GM19023 (cell line): ENCODE measurements around the gene MEGF8.

Source experiments
- ATAC-seq: cut with Tn5 transposase; IDR thresholded peaks from one replicate; pipeline ENCODE4 v1.9.1; 2021; ENCODE audit warnings: mild to moderate bottlenecking, moderate library complexity; ENCODE audit not compliant: unreplicated experiment

MEGF8 gene

DNA sequence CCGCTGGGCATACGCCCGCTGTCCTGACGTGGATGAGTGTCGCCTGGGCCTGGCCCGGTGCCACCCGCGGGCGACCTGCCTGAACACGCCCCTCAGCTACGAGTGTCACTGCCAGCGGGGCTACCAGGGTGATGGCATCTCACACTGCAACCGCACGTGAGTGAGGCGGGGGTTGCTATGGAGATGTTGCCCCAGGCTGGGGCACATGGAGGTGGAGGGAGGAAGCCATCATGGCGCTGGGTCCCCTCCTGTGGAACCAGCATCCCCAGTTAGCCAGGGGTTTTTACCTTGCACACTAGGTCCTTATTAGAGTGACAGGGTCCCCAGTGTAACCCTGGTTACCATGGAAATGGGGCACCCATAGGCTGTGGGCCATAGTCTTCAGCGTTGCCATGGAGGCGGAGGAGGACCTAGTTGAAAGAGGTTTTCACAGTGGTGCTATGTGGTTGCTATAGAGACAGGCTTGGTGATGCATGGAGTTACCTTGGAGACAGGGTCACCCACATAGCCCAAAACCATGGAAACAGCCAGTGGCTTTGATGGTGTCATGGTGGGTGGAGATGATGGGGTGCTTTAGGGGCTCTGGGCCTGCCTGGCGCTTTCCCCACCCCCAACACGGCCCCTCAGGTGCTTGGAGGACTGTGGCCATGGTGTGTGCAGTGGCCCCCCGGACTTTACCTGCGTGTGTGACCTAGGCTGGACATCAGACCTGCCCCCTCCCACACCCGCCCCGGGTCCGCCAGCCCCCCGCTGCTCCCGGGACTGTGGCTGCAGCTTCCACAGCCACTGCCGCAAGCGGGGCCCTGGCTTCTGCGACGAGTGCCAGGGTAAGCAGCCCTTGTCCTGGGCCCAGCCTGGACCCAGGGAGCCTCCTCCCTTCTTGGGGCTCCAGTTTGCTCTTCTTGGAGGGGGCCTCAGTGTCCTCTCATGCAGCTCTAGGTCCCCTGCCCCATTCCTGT lies 27.1 kb downstream of the MEGF8 start:
- ATAC-seq, result no peak

DNA sequence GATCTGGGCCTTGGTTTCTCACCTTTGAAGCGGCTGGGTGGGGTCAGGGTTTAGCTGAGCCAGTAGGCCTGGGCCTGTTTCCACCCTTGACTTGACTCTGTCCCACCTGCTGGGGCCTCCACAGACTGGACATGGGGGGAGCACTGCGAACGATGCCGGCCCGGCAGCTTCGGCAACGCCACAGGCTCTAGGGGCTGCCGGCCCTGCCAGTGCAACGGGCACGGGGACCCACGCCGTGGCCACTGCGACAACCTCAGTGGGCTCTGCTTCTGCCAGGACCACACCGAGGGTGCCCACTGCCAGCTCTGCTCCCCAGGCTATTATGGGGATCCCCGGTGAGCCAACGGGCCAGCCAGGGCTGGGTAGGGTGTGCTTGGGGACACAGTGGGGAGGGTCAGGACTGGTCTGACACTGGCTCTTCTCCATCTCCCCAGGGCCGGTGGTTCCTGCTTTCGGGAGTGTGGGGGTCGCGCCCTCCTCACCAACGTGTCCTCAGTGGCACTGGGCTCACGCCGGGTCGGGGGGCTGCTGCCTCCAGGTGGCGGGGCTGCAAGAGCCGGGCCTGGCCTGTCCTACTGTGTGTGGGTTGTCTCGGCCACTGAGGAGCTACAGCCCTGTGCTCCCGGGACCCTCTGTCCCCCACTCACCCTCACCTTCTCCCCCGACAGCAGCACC lies 28.0 kb downstream of the MEGF8 start:
- ATAC-seq, result no peak

DNA sequence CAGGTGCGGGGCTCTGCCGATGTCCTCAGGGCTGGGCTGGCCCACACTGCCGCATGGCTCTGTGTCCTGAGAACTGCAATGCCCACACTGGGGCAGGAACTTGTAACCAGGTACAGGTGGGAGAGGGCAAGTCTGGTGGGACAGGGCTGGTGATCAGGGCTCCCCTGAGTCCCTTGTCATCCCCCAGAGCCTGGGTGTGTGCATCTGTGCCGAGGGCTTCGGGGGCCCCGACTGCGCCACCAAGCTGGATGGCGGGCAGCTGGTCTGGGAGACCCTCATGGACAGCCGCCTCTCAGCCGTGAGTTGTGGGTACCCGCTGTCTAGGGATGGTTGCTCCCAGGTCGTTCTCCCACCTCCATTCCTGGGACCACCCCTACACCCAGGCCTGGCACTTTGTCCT lies 30.5 kb downstream of the MEGF8 start:
- ATAC-seq, result no peak

DNA sequence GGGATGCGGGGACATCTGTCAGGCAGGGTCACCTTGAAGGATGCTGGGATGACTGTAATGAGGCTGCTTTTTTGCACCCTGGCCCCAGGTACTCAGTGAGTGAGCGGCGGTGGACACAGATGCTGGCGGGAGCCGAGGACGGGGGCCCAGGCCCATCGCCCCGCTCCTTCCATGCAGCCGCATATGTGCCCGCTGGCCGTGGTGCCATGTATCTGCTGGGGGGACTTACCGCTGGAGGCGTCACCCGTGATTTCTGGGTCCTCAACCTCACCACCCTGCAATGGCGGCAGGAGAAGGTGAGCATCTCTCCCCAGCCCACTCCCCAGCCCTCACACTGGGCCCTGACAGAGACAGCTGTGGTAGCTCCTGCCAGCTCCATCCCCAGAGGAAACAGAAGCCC lies 31.3 kb downstream of the MEGF8 start:
- no peak for ATAC-seq

DNA sequence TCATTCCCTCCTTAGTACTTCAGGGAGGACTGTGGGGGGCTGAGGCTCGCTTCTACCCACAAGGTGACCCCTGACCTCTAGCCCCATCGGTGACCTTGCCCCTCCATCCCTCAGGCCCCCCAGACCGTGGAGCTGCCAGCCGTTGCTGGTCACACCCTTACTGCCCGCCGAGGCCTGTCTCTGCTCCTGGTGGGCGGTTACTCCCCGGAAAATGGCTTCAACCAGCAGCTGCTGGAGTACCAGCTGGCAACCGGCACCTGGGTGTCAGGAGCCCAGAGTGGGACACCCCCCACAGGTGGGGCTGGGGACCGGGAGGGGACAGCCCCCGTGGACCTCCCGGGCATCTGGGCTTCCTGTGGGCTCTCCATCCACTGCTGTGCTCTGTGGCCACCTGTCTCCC lies 31.9 kb downstream of the MEGF8 start:
- ATAC-seq, result no peak

DNA sequence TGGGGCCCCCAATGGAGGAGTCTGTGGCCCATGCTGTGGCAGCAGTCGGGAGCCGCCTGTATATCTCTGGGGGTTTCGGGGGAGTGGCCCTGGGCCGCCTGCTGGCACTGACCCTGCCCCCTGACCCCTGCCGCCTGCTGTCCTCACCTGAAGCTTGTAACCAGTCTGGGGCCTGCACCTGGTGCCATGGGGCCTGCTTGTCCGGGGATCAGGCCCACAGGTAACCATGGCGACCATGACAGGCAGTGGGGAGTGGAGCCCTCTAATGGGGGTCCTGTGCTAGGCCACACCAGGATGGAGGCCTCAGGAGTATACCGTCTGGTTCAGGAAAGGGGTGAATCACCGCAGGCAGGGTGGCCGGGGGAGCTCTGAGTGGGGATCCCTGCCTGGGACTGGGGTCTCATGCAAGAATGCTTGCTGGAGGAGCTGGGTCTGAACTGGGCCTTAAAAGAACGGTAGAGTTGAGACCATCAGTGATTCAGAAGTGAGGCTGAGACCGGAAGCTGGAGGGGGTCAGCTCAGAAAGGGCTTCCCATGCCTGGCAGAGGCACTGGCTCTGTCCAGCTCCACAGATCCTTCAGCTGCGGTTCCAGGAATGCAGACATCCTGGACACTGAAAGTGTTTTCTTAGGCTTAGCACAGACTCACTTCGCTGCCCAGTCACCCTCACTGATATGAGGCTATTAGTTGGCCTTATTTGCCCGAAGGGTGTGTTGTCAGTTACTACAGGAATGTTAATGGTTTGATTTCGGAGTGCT lies 35.5 kb downstream of the MEGF8 start:
- no peak for ATAC-seq

DNA sequence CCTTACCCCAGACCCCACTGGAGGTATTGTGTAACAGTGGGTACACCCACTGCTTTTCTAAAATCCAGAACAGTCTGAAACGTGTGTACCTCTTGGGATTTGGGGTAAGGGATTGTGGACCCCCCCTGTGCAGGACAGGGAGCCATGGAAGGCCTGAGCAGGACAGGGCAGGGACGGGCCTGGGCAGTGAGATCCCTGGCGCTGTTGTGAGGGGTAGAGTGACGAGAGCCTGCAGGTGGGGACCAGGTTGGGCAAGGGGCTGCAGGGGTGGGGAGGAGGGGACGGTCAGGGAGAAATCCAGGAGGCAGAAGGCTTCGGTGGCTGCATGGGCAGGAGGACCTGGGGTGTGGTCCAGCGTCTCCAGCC lies 36.1 kb downstream of the MEGF8 start:
- ATAC-seq, result no peak

DNA sequence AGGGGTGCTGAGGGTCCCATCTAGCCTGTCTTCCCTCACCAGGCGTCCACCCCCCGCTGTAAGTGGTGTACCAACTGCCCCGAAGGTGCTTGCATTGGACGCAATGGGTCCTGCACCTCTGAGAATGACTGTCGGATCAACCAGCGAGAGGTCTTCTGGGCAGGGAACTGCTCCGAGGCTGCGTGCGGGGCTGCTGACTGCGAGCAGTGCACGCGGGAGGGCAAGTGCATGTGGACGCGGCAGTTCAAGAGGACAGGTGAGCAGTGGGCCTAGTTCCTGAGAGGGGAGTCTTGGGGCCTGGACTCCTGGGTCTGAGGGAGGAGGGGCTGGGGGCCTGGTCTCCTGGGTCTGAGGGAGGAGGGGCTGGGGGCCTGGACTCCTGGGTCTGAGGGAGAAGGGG lies 36.9 kb downstream of the MEGF8 start:
- ATAC-seq, result no peak

DNA sequence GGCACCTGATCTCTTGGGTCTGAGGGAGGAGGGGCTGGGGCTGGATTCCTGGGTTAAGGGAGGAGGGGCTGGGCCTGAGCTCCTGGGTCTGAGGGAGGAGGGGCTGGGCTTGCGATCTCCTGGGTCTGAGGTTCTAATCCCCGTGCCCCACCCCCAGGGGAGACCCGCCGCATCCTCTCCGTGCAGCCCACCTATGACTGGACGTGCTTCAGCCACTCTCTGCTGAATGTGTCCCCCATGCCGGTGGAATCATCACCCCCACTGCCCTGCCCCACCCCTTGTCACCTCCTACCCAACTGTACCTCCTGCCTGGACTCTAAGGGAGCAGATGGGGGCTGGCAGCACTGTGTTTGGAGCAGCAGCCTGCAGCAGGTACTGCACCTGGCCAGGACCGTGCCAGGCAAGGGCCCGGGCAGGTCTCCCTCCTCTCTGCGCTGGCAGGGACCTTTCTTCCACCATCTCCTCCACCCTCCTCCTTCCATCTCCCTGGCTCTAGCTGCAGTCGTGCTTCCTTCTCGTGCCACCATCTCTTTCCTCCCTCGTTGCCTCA lies 37.5 kb downstream of the MEGF8 start:
- no peak for ATAC-seq

DNA sequence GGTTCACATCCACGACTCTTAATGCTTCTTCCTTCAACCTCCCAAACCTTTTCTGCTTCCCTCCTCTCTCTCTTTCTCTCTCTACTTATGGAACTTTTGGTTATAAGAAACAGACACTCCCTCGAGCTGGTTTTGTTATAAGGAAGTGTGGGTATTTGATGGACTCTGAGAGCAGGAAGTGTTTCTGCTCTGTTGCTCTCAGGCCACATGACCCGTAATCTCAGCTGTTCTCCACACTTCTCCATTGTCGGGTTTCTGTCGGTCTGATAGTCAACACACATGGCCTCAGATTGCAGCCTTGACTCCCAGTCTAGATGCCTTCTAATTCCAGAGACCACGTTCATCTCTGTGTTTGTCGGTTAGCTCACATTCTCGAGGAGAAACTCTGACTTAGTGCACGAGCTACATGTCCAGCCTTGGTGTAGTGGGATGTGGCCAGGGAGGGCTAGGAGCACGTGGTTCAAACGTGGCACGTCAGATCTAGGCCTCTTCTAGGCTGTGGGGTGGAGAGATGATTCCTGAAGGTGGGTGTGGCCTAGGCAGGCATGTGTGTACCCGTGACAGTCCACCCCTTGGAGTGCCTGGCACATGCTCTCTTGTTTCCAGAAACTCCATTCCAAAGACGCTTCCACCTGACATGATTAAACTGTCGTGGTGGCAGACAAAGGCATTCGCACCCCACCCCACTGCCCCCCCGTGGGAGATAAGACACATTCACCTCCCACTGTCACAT lies 38.3 kb downstream of the MEGF8 start:
- ATAC-seq, result no peak

DNA sequence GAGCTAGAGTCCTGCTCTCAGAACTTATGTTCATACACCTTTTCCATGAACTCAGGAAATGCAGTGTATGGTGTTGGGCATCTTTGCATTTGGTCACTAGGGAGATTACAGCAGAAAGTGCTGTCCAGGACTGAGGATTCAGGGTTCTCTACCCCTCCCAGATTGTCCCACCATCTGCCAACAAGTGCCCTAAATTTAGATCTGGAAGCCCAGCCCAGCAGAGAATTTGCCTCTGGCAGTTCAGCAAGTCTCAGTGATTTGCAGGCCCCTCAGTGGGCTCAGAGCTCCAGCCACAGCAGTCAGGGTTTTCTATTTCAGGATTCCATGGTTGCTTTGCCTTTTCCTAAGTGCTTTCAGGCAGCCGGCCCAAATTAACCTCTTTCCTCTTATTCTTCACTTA lies 41.2 kb downstream of the MEGF8 start:
- no peak for ATAC-seq

DNA sequence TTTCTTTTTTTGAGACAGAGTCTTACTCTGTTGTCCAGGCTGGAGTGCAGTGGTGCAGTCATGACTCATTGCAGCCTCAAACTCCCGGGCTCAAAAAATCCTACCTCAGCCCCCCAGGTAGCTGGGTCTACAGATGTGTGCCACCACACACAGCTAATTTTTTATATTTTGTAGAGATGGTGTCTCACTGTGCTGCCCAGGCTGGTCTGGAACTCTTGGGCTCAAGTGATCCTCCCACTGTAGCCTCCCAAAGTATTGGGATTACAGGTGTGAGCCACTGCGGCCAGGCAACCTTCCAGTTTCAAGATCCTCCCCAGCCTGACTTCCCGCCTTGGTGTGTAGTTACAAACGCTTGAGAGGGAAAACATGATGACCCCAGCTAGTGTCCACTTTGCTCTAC lies 42.5 kb downstream of the MEGF8 start:
- ATAC-seq, result no peak

DNA sequence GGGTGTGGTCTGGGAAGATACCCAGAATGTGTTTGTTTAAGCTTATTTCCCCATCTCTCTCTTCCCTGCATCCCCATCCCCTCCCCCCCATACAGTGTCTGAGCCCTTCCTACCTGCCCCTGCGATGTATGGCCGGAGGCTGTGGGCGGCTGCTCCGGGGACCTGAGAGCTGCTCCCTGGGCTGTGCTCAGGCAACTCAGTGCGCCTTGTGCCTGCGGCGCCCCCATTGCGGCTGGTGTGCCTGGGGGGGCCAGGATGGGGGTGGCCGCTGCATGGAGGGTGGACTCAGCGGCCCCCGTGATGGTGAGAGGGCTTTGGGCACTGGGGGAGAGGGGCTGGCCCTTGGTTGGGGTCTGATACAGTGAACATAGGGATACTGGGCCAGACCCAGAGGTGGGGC lies 42.9 kb downstream of the MEGF8 start:
- ATAC-seq, result no peak

DNA sequence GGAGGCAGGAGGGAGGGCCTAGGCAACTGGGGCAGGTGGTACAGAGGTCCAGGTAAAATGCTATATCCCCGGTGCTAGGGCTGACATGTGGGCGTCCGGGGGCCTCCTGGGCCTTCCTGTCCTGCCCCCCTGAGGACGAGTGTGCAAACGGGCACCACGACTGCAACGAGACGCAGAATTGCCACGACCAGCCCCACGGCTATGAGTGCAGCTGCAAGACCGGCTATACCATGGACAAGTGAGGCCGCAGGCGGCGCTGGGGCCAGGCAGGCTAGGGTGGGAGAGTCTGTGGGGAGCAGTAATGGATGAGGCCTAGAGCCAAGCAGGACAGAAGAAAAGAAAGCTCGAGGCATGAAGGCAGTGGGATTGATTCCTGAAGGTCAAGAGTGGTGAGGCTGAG lies 43.3 kb downstream of the MEGF8 start:
- ATAC-seq, result no peak

DNA sequence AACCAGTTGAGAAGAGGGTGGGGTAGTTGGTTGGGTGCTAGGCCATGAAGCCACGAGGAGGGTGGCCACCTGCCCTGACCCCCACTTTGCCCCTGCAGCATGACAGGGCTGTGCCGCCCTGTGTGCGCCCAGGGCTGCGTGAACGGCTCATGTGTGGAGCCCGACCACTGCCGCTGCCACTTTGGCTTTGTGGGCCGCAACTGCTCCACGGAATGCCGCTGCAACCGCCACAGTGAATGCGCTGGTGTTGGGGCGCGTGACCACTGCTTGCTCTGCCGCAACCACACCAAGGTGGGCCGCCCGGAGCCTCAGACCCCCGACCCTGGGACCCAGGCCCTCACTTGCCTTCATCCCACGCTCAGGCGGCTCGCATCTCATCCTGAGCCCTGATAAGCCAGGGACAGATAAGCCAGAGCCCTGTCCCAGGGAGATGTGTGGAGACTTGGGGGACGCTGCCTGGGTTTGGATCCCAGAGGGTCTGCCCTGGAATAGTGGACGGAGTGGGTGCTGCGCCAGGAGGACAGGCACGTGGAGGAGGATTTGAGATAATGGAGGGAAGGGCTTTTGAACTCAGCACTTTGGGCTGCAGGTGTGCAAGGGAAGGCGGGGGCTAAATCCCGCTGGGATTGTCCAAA lies 44.1 kb downstream of the MEGF8 start:
- ATAC-seq, result no peak

DNA sequence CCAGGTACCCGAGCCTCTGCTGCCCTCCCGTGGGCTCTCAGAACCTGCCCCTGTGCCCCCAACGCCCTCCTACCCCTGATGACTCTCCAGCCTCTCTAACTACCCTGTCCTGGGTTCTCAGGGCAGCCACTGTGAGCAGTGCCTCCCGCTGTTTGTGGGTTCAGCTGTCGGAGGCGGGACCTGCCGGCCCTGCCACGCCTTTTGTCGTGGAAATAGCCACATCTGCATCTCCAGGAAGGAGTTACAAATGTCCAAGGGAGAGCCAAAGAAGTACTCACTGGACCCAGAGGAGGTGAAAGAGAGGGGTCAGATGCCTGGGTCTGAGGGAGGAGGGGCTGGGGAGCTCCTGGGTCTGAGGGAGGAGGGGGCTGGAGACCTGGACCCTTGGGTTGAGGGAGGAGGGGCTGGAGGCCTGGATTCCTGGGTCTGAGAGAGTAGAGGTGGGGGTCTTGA lies 44.7 kb downstream of the MEGF8 start:
- no peak for ATAC-seq

DNA sequence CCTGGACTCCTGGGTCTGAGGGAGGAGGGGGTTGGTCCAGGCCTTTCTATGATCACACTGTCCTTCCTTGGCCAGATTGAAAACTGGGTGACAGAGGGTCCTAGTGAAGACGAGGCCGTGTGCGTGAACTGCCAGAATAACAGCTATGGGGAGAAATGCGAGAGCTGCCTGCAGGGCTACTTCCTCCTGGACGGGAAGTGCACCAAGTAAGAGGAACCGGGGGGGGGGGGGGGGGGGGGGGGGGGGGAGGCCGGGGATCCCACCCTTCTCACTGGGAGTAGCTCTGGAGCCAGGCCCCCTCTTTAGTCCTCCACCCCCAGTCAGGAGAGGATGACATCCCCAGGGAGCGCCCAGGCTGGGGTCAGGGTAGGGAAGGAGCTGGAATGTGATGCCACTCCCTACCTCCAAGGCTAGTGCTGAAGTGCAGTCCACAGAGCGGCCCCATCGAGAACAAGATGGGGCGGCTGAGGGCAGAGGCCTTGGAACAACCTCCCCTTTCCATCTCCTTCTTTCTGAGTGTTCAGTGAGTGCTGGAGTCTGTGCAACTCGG lies 45.3 kb downstream of the MEGF8 start:
- no peak for ATAC-seq

DNA sequence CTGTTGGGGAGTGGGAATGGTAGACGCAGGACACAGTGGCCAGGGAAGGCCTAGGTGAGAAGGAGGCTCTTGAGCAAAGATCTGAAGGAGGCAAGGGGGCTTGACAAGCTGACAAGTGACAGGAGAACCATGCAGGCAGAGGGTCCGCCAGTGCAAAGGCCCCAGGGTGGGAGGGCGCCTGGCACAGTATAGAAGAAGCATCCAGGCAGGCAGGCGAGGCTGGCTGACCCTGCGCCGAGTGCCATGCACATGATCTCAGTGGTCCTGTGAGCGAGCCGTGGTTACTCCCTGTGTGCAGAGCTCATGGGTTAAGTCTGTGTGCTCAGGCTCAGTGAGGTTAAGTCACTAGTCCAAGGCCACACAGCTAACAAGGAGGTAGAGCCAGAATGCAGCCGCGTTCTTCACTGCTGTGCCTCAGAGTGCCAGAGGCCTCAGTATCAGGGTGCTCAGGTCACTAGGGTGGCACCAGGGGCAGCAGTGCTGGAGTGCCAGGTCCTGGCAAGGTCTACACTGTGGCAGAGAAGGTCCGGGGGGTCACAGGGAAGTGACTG lies 49.5 kb downstream of the MEGF8 start:
- ATAC-seq, result no peak

DNA sequence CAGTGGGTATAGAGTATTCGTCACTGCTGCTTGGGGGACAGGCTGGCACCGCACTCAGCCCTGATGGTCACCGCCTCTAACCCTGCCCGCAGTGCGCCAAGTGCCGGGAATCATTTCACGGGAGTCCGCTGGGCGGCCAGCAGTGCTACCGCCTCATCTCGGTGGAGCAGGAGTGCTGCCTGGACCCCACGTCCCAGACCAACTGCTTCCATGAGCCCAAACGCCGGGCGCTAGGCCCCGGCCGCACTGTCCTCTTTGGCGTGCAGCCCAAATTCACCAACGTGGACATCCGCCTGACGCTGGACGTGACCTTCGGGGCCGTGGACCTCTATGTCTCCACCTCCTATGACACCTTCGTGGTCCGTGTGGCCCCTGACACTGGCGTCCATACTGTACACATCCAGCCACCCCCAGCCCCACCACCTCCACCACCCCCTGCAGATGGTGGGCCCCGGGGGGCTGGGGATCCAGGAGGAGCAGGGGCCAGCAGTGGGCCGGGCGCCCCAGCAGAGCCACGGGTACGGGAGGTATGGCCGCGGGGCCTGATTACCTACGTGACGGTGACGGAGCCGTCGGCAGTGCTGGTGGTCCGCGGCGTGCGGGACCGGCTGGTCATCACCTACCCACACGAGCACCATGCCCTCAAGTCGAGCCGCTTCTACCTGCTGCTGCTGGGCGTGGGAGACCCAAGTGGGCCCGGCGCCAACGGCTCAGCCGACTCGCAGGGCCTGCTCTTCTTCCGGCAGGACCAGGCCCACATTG lies 50.2 kb downstream of the MEGF8 start:
- no peak for ATAC-seq
